HG03280 (cell line): ENCODE data around the gene LONRF3.

Source experiments
- ATAC-seq: cut with Tn5 transposase; IDR thresholded peaks from one replicate; pipeline ENCODE4 v1.9.1; 2021; ENCODE audit warnings: mild to moderate bottlenecking, moderate library complexity; ENCODE audit not compliant: unreplicated experiment

LONRF3 gene

DNA sequence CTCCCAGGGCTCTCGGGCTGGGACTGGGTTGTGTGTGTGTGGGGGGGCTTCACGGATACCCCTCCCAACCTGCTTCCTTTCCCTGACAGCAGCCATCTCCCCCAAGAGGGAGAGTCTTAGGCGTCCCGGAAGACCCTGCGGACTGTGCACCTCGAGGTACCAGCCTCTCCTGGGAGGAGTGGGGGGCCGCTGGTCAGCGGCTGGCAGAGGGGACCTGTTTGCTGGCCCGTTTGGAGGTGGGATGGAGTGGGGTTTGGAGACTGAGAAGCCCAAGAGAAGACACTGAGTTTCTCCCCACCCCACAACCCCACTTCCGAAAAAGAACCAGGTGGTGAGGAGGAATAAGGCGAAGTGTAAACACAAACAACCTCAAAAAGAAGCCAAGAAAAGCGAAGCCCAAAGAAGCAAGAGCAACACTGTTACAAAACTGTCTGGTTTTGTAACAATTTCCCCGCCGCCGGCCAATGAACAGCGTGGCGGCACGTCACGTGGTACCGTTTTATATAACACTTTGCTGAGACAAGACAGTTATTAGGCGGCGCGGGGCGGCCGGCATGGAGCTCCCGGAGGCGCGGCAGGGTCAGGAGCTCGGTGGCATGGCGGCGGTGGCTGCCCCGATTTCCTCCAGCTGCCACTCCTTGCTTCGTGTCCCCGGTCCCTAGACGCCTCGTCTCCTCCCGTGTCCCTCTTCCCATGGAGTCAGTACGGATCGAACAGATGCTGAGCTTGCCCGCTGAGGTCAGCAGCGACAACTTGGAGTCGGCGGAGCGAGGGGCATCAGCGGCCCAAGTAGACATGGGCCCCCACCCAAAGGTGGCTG lies at the start of gene LONRF3:
Gene LONRF3, plus strand, starts transcription at position 531 of the 820 bp plus-strand sequence. Its CDS starts 163 bp downstream, at position 694.
- ATAC-seq = no peak

DNA sequence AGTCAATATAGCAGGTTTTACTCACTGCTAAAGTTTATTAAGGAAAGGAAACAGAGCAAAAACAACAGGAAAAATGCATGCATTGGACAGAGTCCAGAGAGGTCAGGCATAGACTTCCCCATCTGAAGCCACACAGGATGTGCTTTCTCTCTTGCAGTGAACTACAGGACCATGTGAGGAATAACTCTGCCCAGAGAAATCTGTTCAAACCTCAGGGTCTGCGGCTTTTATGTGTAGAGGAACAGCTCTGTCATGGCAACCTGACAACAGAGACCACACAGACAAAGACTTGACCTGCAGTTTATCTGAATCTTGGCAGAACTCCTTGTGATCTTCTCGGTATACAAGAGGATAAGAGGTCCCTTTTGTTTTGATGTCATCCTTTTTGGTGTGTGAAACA lies 46.3 kb upstream of the LONRF3 start:
- no peak for ATAC-seq

DNA sequence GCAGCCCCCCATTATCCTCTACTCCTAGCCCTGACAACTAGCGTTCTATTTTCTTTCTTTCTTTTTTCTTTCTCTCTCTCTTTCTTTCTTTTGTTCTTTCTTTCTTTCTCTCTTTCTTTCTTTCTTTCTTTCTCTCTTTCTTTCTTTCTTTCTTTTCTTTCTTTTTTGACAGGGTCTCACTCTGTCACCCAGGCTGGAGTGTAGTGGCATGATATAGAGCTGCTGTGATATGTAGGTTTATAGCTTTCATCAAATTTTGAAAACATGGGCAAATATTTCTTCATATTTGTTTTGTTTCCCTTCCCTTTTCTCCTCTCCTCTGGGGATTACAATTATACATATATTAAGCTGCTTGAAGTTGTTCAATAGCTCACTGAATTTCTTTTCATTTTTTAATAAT lies 39.1 kb upstream of the LONRF3 start:
- no peak for ATAC-seq

DNA sequence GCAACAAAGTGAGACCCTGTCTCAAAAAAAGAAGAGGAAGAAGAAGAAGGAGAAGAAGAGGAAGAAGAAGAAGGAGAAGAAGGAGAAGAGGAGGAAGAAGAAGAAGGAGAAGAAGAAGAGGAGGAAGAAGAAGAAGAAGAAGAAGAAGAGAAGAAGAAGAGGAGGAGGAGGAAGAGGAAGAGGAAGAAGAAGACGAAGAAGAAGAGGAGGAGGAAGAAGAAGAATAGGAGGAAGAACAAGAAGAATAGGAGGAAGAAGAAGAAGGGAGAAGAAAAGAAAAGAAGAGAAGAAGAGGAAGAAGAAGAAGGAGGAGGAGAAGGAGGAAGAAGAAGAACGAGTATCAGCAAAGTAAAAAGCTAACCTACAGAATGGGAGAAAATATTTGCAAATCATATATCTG lies 33.3 kb upstream of the LONRF3 start:
- ATAC-seq = no peak

DNA sequence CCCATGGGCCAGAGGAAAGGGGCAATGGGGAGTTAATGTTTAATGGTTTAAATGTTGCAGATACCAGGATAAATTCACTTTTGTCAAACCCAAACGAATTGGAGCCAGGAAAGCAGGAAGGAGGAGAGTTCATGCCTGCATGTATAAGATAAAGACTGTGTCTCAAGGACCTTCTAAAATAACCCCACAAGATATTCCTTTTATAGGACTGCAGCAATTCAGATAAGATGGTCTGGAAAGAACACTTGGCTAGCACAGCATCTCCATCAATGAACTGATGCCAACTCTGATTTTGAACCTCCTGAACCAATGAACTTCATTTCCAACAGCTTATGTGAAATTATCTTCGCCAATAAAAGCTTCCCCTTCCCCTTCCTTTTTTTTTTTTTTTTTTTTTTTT lies 31.3 kb upstream of the LONRF3 start:
- ATAC-seq = no peak

DNA sequence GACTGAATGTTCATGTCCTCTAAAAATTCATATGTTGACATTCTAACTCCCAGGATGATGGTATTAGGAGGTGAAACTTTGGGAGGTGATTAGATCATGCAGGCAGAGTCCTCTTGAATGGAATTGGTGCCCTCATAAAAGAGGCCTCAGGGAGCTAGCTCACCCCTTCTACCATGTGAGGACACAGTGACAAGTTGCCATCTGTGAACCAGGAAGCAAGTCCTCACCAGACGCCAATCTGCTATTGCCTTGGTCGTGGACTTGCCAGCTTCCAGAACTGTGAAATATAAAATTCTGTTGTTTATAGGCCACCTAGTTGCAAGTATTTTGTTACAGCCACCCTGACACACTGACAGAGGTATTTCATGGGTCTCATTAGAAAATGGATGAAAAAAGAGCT lies 28.5 kb upstream of the LONRF3 start:
- no peak for ATAC-seq

DNA sequence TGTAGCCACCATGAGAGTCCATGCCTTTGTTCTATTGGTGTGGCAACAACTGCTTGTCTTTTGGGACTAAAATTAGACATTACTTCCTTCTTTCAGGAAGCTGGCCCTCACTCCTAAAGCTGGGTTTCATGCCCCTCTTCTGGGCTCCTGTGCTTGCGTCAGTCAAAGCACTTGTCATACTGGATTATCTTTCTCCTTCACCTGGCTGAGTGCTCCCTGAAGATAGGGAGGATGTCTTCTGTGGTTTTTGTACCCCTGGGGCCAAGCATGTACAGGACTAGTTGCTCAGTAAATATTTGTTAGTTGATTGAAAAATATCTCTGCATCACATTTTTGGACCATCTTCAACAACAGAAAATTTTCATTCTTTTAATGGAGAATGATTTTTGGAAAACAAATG lies 26.1 kb upstream of the LONRF3 start:
- ATAC-seq = no peak

DNA sequence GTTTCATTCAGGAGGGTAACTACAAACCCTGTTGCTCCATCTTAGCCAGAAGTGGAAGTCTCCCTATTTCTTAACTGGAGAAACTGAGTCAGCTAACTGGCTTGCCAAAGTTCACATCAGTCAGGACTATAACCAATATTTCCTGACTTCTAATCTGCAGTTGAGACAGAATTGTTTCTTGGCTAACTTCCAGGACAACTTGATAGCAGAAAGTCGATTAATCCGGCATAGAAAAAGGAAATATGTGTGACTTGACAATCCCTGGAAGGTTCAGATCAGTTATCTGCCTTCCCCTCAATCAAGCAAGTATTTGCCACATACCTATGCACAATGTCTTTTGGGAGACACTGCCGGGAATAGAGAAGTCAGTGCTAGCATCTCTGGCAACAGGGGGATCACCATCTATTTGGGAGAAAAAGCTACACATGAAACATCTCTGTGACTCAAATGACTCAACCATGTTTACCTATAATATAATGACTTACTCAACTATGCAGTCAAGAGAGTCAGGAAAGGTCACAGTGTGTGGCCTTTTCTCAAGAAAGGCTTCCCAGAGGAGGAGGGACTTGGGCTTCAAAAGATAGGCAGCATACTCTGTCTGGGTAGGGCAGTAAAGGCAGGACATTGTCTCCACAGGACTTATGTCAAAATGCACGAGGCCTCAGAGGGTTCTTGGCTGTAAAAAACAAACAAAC lies 12.4 kb upstream of the LONRF3 start:
- no peak for ATAC-seq

DNA sequence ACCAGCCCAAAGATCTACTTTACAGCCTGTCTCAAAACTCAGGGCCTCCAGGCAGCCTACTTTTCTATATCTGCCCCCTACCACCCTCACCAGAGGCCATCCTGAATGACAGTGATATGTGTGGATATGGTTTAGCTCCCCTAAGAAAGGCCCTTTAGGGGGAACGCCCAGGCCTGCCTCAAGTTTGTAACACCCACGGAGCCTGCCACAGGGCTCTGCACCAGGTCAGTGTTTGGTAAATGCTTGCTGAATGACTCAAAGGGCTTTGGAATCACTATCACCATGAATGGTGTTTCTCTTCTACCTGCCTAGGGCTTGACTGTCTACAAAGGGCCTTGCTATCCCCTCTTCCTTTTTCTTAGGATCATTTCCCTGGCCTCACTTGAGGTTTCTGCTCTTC lies 11.3 kb upstream of the LONRF3 start:
- ATAC-seq = no peak

DNA sequence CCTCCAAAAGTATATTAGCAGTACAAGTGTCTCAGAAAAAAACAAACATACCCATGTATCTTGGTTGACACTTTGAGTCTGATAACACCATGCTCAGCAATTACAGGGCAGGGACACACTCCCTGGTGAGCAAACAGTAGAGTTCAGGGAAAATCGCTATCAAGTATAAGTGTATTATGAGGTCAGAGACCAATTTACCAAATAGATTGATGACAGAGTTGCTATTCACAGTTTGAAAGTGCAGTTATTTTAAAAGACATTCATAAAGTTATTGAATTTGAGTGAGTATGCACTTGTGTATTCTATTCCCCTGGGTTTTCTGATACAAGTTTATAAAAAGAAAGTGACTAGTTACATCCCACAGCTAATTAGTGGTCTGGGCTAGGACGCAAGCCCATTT lies 10.2 kb upstream of the LONRF3 start:
- ATAC-seq = no peak

DNA sequence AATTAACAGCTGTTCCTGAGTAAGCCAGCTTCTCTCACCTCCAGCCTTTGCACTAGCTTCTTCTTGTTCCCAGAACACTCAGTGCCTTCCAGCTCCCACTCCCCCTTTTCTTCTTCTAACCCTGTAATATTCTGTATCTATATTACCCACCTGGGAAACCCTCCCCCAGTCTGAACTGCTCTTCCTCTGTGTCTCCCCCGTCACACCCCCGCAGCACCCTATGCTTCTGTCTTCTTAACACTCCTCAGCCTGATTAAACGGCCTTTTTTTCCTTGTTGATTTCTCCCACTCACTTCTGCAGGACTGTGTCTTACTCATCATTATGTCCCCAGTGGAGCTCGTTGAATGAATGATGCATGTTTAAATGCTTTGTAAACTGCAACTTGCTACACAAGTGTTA lies 9.0 kb upstream of the LONRF3 start:
- ATAC-seq = no peak

DNA sequence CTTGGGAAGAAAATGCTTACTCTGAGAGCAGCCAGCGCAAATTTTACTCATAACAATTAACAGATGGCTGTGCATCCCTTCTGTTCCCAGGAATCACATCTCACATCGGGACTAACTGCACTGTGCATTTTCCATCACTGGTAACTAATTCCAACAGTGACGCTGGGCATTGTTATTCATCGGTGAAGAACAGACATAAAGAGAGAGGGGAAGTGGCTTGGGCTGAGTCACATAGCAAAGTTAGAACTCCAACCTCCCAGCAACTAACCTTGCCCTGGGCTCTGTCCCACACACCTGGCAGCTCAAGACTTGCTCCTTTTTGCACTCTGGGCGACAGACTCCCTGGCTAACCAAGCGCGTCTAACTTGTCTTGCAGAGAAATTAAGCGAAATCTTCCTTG lies 6.4 kb upstream of the LONRF3 start:
- ATAC-seq = no peak

DNA sequence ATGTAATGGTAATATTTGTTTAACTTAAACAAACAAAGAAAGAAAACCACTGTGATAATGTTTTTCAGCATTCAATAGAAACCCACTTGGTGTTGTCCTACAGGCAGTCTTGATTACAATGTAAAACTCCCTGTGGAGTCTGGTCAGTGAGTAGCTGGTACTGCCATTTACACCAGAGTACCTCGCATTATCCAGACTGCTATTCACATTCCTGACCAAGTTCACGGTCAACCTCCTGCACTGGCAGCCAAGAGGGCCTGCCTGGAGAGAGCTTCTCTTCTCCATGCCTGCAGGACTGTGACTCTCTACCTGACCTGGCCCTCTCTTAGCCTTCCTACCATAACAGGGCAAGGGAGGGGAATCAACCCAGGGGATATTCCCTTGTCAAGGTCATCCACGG lies 2.9 kb upstream of the LONRF3 start:
- no peak for ATAC-seq

DNA sequence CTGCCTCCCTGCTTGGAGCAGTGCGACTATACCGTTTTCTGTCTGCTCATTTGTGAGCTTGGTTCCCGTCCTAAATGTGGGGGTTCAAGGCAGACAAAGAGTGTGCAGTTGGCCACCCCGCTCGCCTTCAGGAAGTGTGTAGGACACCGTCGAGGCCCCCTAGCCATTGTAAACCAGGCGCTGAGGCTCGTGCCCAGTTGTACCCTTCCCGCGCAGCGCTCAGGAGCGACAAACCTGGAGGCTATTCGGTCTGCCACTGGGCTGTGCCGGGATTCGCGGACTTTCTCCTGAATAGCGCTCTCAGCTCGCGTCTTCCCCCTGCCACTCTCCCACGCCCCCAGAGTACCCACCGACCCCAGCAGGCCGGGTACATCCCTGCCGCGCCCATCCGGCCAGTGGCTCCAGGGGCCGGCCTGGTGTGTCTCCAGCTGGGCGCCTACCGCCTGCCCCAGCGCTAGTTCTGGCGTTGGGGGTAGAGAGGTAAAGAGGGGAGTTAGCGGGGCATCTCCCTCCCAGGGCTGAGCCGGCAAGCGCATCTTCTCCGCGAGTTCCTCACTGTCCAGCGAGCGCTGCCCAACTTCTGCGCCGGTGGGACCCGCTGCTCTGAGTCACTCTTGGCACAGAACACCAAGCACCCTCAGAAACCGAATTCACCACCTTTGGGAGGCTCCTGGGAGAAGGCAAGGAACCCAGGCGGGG lies 880 bp upstream of the LONRF3 start:
- ATAC-seq = no peak

DNA sequence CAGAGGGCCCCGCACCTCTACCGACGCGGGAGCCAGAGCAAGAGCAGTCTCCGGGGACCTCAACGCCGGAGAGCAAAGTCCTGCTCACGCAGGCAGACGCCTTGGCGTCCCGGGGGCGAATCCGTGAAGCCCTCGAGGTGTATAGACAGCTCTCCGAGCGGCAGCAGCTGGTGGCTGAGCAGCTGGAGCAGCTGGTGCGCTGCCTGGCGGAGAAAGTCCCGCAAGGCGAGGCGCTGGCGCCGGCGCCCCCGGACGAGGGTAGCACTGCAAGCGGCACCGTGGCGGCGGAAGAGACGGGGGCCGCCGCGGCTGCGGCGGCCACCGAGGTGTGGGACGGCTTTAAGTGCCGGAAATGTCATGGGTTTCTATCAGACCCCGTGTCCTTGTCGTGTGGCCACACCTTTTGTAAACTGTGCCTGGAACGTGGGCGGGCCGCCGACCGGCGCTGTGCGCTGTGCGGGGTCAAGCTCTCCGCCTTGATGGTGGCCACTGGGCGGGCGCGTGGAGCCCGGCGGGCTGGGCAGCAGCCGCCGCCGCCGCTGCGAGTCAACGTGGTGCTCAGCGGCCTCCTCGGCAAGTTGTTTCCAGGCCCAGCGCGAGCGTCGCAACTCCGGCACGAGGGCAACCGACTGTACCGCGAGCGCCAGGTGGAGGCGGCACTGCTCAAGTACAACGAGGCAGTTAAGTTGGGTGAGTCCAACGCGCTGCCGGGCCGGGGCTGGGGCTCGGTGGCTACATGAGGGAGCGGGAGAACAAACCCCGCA lies 672 bp downstream of the LONRF3 start:
- ATAC-seq = no peak

DNA sequence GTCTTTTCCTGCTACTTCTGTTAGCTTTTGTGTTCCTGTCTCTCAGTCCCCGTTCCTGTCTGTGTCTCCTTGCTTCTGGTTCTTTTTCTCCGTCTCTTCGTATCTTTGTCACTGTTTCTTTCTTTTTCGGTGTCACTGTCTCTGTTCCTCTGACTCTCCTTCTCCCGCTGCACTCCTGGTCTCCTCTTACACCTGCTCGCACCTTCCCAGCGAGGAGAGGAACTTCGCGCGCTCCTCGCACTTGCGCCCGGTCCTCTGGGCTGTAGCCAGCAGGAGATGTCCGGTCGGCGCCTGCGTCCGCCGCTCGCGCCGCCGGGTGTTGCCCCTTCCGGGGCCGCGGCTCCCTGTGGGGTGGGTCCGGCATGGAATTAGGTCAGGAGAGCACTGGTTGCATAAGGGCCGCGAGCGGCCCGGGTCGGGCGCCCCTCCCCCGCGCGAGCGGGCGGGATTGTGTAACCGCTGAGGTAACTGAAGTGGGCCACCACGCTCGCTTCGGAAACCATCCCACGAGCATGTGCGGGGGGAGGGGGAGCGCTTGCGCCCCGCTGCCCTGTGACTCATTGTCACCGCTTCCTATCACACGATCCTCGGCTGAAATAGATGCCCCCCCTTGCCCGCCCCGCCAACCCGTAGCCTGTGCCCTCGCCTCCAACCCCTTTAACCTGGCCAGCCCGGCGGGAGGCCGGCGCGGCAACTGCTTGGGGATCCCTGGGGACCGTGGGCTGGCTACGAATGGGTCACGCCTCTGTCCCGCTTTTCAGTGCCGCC lies 1.6 kb downstream of the LONRF3 start:
- no peak for ATAC-seq

DNA sequence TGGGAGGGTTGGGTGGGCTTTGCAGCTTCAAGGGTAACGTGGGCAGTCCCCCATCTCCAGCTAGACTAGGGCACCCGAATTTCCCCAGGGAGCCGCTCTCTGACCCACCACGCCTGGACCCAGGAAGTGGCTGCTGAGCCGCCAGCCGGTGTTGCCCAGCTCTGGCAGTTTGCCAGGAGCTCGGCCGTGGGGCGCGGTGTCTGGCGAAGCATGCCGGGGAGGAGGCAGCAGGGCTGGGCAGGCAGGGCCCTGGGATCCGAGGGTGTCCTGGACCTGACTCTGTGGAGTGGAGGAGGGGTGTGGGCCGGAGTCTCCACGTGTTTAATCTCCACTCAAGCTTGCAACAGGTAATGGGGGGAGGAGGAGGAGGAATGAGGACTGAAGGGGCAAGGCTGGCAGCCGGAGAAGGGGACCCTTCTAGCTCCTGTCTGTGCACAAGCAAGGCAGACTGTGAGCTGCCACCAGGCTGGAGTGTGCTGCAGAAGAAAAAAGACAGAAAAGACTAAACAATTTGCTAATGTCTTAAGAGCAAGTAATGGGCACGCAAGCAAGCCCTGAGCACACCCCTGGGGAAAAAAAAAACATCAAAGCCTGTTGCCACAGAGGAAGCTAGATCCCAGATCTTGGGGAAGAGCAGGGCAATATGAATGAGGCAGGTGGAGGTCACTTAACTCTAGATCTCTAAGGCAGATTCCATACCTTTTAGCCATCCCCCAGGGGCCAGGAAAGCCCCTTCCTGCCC lies 2.4 kb downstream of the LONRF3 start:
- ATAC-seq = no peak

DNA sequence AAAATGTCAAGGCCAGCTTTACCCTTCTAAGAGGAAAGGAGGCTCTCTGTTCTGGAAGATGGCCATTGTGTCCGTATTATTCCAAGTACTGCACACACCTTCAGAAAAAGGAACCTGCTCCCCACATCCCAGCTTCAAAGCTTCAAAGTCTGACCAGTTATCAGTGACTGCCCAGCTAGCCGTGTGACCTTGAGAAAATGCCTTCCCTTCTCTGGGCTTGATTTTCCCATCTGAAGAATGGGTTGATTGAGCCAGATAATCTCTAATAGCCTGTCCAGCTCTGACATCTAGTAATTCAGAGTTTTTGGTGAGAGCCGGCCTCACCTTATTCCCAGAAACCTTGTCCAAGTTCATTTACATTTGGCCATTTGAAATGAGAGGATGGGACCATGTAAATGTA lies 3.0 kb downstream of the LONRF3 start:
- no peak for ATAC-seq

DNA sequence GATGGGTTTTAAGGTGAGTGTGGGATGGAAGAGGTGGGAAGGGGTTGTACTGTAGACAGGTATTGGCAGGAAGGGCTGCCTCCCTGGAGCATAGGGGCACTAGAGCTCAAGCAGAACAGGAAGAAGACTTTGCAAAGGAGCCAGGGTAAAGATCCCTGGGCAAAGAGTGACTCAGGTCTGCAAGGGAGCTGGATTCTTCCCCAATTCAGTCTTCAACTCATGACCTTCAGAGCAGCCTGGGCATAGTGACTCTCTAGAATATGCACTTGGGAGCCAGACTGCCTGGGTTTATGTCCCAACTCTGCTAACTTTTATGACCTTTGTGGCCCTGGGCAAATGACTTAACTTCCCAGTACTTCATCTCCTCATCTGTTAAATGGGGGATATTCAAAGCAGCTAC lies 4.0 kb downstream of the LONRF3 start:
- no peak for ATAC-seq

DNA sequence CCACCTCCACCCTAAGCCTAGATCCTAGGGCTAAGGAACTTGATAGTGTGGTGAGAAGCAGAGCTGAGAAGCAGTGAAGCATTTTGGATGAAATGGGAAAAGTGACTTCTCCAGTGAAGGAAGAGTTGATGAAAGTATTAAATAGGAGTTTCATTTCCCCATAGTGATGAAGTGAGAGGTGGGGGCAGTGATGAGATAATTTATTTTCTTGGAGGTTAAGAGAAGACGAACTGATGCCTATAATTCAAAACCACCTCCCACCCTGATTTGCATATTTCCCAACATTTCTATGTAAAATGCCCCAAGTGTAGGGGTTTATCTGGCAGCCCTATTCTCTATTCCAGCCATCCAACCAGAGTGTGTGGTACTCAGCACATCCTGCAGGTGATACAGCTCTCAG lies 6.3 kb downstream of the LONRF3 start:
- ATAC-seq = no peak
